Measurements from ENCODE around the gene ZCCHC14.
A peak's percentile ranks its signal among the peaks of the same experiment; 100 is the strongest.

DNA sequence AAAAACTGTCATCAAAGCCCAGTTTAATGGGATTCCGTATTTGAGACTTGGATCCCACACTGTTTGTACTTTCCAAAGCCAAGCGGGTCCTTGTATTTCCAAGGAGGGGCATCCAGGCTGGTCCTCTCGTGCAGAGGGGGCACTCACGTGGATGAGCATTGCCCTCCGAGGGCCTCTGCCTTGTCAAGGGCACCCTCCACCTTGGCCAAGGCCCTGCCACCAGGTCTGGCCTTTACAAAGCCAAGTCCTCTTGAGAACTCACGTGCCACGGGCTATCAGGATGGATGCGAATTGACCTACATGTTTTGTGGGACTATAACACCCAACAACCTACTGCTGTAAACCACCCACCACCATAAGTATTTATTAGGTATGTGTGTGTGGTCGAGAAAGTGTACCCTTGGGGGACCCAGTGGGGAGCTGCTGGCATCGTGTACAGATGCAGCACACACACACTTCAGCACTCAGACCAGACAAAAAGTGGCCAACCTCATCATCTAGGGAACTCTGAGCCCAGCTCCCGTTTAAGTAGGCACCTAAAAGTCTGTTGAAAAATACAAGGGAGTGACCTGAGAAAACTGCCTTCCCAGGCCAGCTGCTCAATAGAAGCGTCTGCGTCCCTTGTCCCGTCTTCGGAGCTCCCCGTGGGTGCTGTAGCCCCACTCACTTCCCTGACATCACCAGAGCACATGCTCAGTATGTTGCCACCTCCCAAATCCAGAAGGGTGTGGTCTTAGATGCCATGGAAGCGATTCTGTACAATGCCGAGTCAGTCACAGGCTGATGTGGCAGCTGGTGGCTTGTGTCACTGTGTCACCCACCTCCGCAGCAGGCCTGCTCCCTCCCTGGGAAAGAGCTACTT lies 87.8 kb downstream of the ZCCHC14 start:
- TF ChIP-seq POLR2AphosphoS5 (IDR thresholded peaks at IDR 0.05; ENCODE audit: low read depth, low read length) (peak; percentile 74), POLR2A (IDR thresholded peaks at IDR 0.05; ENCODE audit: low read depth, low read length) (no peak)
